Lung (tissue), 12 donors: Measurements from ENCODE around the gene ADAMTS17. TPM values are rescaled to one million over a fixed set of nuclear protein-coding genes. Genes with fewer than 3 reads are reported as not detected.

Experiments
- ATAC-seq: fragments of 200-7000 bp; cut with Tn5 transposase; one replicate; pipeline ENCODE4 v1.9.1; 2020; ENCODE audit warnings: moderate number of reproducible peaks; ENCODE audit not compliant: insufficient read depth, low FRiP score
- DNase-seq, 3 donors: peaks; one replicate each; pipeline ENCODE4 v3.0.0-alpha.2; 2013 to 2017
- H3K27ac ChIP-seq, 2 donors: one replicate each; pipeline ENCODE4 v1.5.1; 2013; ENCODE audit warnings: mild to moderate bottlenecking in 2 of 2, moderate library complexity in 2 of 2, control low read depth in 1 of 2, inconsistent platforms in 1 of 2, low read depth in 1 of 2, low read length in 1 of 2
- H3K27me3 ChIP-seq, 3 donors: one replicate each; pipeline ENCODE4 v1.5.1; 2013; ENCODE audit warnings: low read length in 2 of 3; ENCODE audit not compliant: control insufficient read depth in 3 of 3, insufficient read depth in 3 of 3
- H3K36me3 ChIP-seq, 4 donors: one replicate each; pipeline ENCODE4 v1.5.1; 2013; ENCODE audit warnings: low read length in 4 of 4, mild to moderate bottlenecking in 1 of 4, moderate library complexity in 1 of 4; ENCODE audit not compliant: control insufficient read depth in 4 of 4, insufficient read depth in 4 of 4
- H3K4me1 ChIP-seq, 5 donors: one replicate each; pipeline ENCODE4 v1.5.1; 2013; ENCODE audit warnings: low read length in 5 of 5, mild to moderate bottlenecking in 2 of 5, moderate library complexity in 1 of 5; ENCODE audit not compliant: control insufficient read depth in 5 of 5, insufficient read depth in 5 of 5
- H3K4me3 ChIP-seq: one replicate; pipeline ENCODE4 v1.5.1; 2013; ENCODE audit warnings: mild to moderate bottlenecking, control low read depth, moderate library complexity
- H3K9ac ChIP-seq, 2 donors: one replicate each; pipeline ENCODE4 v1.5.1; 2013; ENCODE audit warnings: low read length in 2 of 2, control low read depth in 1 of 2; ENCODE audit not compliant: insufficient read depth in 1 of 2
- H3K9me3 ChIP-seq, 4 donors: one replicate each; pipeline ENCODE4 v1.5.1; 2013; ENCODE audit warnings: low read length in 3 of 4, mild to moderate bottlenecking in 1 of 4, moderate library complexity in 1 of 4; ENCODE audit not compliant: control insufficient read depth in 4 of 4, insufficient read depth in 3 of 4
- WGBS, 2 donors: extraction: QIAGEN DNeasy Blood & Tissue Kit; methylation state at CpG; one replicate each; pipeline ENCODE4 v1.1.7; 2013; 5-methylcytosine and 5-hydroxymethylcytosine counted together
- polyA plus RNA-seq, 2 donors: library from polyadenylated mRNA; stranded (reverse); fragments of 200-250 nt; gene quantifications; one replicate each; pipeline ENCODE4 v1.2.1, GENCODE V29; 2013
- total RNA-seq, 2 donors: library from RNA; depleted of rRNA in 1 of 2; stranded (reverse); fragments of >200 nt in 1 of 2; gene quantifications; one replicate each; pipeline ENCODE4 v1.2.1, GENCODE V29; 2014 to 2021
- TF ChIP-seq, protein P1 (sequence below): IDR thresholded peaks from 2 replicates; pipeline ENCODE4 v1.5.1; 2012; ENCODE audit warnings: mild to moderate bottlenecking; ENCODE audit errors: control extremely low read depth, extremely low read depth
- donor health status: control.
- donor health status: control.
- donor health status: Bipolar disorder and iron deficiency.
- donor health status: healthy.
- donor health status: DM: yes; HTN: yes; CAD: no.

ADAMTS17 gene
- total and polyA plus RNA-seq, 4 donors = 0.47 to 6.6 (median 2.2) TPM

DNA sequence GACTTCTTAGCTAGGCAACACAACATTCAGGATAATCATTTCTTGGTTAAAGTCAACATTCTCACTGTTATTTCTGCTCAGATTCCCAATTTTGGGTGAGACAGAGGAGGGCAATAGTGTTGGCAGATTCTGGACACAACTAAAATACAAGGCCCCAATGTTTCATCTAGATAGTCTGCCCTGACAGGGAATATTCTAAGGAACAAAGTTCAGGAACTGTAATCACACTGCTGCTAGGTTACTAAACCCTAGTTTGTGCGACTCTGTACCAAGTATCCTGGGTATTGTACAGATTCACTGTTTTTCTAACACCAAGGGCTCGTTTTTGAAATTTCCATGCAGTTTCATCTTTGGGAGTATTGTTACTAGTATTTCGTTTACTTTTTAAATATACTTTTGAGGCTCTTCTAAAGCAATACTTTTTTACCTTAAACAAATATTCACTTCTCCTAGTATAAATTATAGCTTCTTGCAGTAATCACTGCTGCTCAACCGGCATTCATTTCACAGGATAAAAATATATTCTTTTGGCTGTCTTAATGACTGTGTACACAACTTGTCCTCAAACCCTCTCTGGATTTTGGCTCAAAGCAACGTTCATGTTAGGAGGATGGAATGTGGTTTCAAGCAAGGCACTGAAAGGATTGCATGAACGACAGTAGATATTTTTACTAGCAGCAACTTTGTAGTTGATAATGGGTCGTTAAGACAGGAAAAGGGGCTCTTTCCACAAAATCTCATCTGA is 167.4 kb downstream of the ADAMTS17 start:
- Histone ChIP-seq H3K27ac (no peak overlapping the region), H3K36me3 (no peaks in the 10 kb centered on the region), H3K9me3 (peaks cover 0 to 21% (median 9%) of the 10 kb centered on the region in 4 donors), H3K4me1 (peaks cover 0 to 14% (median 8%) of the 10 kb centered on the region in 5 donors), H3K27me3 (no peaks in the 10 kb centered on the region), H3K4me3 (no peak overlapping the region), H3K9ac (no peak overlapping the region)
- DNase-seq (peak in 2 of 3 donors; percentile 20 to 35), ATAC-seq (no peak)
- 46 to 67% methylated on average over 7 of the region's 7 CpGs for WGBS, 2 donors
- TF ChIP-seq, protein P1, sequence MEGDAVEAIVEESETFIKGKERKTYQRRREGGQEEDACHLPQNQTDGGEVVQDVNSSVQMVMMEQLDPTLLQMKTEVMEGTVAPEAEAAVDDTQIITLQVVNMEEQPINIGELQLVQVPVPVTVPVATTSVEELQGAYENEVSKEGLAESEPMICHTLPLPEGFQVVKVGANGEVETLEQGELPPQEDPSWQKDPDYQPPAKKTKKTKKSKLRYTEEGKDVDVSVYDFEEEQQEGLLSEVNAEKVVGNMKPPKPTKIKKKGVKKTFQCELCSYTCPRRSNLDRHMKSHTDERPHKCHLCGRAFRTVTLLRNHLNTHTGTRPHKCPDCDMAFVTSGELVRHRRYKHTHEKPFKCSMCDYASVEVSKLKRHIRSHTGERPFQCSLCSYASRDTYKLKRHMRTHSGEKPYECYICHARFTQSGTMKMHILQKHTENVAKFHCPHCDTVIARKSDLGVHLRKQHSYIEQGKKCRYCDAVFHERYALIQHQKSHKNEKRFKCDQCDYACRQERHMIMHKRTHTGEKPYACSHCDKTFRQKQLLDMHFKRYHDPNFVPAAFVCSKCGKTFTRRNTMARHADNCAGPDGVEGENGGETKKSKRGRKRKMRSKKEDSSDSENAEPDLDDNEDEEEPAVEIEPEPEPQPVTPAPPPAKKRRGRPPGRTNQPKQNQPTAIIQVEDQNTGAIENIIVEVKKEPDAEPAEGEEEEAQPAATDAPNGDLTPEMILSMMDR = no peak

DNA sequence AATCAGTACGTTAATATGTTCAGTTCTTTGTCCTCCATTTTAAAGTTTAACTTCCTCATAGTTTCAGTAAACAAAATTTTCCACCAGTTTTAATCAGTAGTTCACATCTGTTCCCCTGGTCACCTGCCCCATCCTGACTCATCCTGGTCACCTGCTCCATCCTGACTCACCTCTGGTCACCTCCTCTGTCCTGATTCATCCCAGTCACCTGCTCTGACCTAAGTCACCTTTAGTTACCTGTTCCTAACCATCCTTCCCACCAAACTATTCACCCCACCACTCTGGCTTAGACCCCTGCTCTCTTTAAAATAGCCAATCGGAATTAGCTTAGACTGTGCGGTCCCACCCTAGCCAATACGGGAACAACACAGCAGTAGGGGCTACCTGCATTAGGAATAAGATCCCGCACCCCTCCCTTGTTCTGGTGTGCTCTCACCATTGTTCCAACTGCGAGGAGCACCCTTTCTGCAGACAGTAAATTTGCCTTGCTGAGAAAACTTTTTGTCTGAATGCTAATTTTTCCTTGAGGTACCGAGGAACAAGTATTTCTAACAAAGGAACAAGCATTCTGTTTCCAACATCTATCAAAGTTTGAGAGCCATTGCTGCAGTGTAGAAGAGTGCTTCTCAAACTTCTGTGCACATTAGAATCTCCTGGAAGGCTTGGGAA is 169.3 kb downstream of the ADAMTS17 start:
- H3K4me1 ChIP-seq = peaks cover 0 to 14% (median 8%) of the 10 kb centered on the region in 5 donors
- H3K27ac ChIP-seq = no peak overlapping the region
- WGBS, 2 donors = 91 to 95% methylated on average over 7 of the region's 7 CpGs
- TF ChIP-seq, protein P1 = no peak
- ATAC-seq = no peak
- H3K36me3 ChIP-seq = no peaks in the 10 kb centered on the region
- H3K9ac ChIP-seq = no peak overlapping the region
- DNase-seq = no peak
- H3K4me3 ChIP-seq = no peak overlapping the region
- peaks cover 0 to 21% (median 9%) of the 10 kb centered on the region in 4 donors for H3K9me3 ChIP-seq
- no peaks in the 10 kb centered on the region for H3K27me3 ChIP-seq

DNA sequence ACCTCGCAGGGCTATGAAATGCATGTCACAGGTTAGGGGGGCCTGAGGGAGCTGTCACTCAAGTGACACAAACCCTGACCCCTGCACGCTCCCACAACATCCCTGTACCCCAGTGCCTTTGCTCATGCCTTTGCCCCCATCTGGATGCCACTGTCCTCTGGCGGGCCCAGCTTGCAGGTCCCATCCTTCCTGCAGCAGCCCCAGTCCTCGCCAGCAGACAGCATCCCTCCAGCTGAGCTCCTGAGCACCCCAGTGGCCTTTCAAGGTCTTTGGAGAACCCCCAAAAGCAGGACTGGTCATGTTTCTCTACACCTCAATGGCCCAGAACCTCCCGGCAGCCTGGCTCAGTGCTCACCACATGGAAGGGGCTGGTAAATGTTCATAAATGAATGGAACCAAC is 170.4 kb downstream of the ADAMTS17 start:
- DNase-seq = no peak
- H3K27me3 ChIP-seq = no peaks in the 10 kb centered on the region
- no peaks in the 10 kb centered on the region for H3K36me3 ChIP-seq
- H3K9ac ChIP-seq = no peak overlapping the region
- no peak for ATAC-seq
- no peak overlapping the region for H3K4me3 ChIP-seq
- WGBS, 2 donors = 97 to 98% methylated on average over 5 of the region's 5 CpGs
- TF ChIP-seq, protein P1 = no peak
- H3K9me3 ChIP-seq = peaks cover 0 to 21% (median 9%) of the 10 kb centered on the region in 4 donors
- H3K27ac ChIP-seq = no peak overlapping the region
- H3K4me1 ChIP-seq = peaks cover 0 to 14% (median 8%) of the 10 kb centered on the region in 5 donors
